CD8-positive, alpha-beta memory T cell (primary cell): ENCODE data around the gene SLC16A3. TPM values are rescaled to one million over a fixed set of nuclear protein-coding genes. Genes with fewer than 3 reads are reported as not detected.

Experiments
- CTCF ChIA-PET: fragments of 350-600 bp; sonication (Branson Sonifier 250); formaldehyde crosslinking; loops from one replicate; lab custom pipeline; 2021; ENCODE audit warnings: antibody characterized with exemption; lab: Charles Lee
- POLR2A ChIA-PET: fragments of 350-600 bp; sonication (Branson Sonifier 250); formaldehyde crosslinking; loops from one replicate; lab custom pipeline; 2021; ENCODE audit warnings: antibody characterized with exemption; lab: Charles Lee
- DNase-seq, 5 donors: peaks; one replicate each; pipeline versions ENCODE4 v3.0.0 to v3.0.0-alpha.2; 2020 to 2022; ENCODE audit warnings: mixed read lengths in 1 of 5
- H3K27ac ChIP-seq: one replicate; pipeline ENCODE4 v1.7.0; 2013; ENCODE audit warnings: low read depth, mild to moderate bottlenecking, low read length, moderate library complexity
- H3K27me3 ChIP-seq: 2 replicates; pipeline ENCODE4 v1.7.0; 2013; ENCODE audit warnings: low read length, mild to moderate bottlenecking; ENCODE audit not compliant: insufficient read depth, poor library complexity, severe bottlenecking
- H3K36me3 ChIP-seq: 2 replicates; pipeline ENCODE4 v1.7.0; 2013; ENCODE audit warnings: mild to moderate bottlenecking, low read length, moderate library complexity; ENCODE audit not compliant: insufficient read depth
- H3K4me1 ChIP-seq: 2 replicates; pipeline ENCODE4 v1.7.0; 2013; ENCODE audit warnings: mild to moderate bottlenecking, low read length, moderate library complexity; ENCODE audit not compliant: insufficient read depth
- H3K4me3 ChIP-seq: 2 replicates; pipeline ENCODE4 v1.7.0; 2013; ENCODE audit warnings: mild to moderate bottlenecking, low read length
- H3K9me3 ChIP-seq: 2 replicates; pipeline ENCODE4 v1.7.0; 2013; ENCODE audit warnings: mild to moderate bottlenecking, low read length
- H3K27ac Mint-ChIP-seq, 8 donors: one replicate each; pipeline ENCODE4 v1.8.0; 2020 to 2021; ENCODE audit warnings: mixed read lengths in 8 of 8, mild to moderate bottlenecking in 6 of 8, inconsistent platforms in 3 of 8, moderate library complexity in 3 of 8
- H3K27me3 Mint-ChIP-seq, 2 donors: one replicate each; pipeline ENCODE4 v1.8.0; 2020 to 2021; ENCODE audit warnings: mixed read lengths in 2 of 2, mild to moderate bottlenecking in 1 of 2, moderate library complexity in 1 of 2
- H3K36me3 Mint-ChIP-seq, 3 donors: one replicate each; pipeline ENCODE4 v1.8.0; 2020 to 2021; ENCODE audit warnings: mixed read lengths in 3 of 3, inconsistent platforms in 1 of 3, mild to moderate bottlenecking in 1 of 3
- H3K4me1 Mint-ChIP-seq, 3 donors: one replicate each; pipeline ENCODE4 v1.8.0; 2020 to 2021; ENCODE audit warnings: mixed read lengths in 3 of 3, inconsistent platforms in 1 of 3, mild to moderate bottlenecking in 1 of 3
- H3K4me3 Mint-ChIP-seq, 7 donors: one replicate each; pipeline ENCODE4 v1.8.0; 2020 to 2021; ENCODE audit warnings: mixed read lengths in 7 of 7, mild to moderate bottlenecking in 6 of 7, moderate library complexity in 4 of 7, inconsistent platforms in 2 of 7
- H3K9me3 Mint-ChIP-seq, 5 donors: one replicate each; pipeline ENCODE4 v1.8.0; 2020 to 2022; ENCODE audit warnings: mixed read lengths in 5 of 5, mild to moderate bottlenecking in 3 of 5, moderate library complexity in 2 of 5, inconsistent platforms in 1 of 5
- polyA plus RNA-seq: library from polyadenylated mRNA; unstranded; fragments of 300-500 nt; fragmentation: Illumina TruSeq; gene quantifications from one replicate; pipeline ENCODE4 v1.2.3, GENCODE V29; 2021
- total RNA-seq, 2 experiments: library from RNA; stranded (reverse); gene quantifications; one replicate each; pipeline ENCODE4 v1.2.3, GENCODE V29; 2021

Gene SLC16A3
- total and polyA plus RNA-seq, 3 experiments from 2014 or later: 3.3 to 31.8 (median 27.5) TPM

DNA sequence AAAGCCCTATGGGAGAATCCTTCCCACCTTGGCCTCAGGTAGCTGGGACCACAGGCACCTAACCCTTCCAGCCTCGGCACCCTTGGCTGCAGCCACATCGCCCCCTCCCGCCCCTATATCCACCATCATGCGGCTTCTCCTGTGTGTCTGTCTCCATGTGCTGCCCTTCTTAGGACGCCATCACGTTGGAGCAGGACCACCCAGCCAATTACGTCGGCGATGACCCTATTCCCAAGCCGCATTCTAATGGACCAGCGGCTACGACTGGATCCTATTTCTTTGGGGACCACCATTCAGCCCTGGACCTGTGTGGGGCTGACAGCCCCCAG, 12.9 kb upstream of the SLC16A3 start:
- ChIA-PET POLR2A (no interaction called here), CTCF (interaction anchor here (3.6 kb wide), 1 partner anchor 11 kb away, joined by 17 read pairs; no protein-coding TSS in a partner anchor)
- H3K4me3 Mint-ChIP-seq: peak overlapping the region in 6 of 7 donors; percentile 23 to 82 (median 63)
- Histone ChIP-seq H3K27ac (peak overlapping the region; percentile 59), H3K36me3 (no peaks in the 10 kb centered on the region), H3K4me3 (no peak overlapping the region), H3K27me3 (no peaks in the 10 kb centered on the region), H3K9me3 (no peaks in the 10 kb centered on the region), H3K4me1 (peaks cover 38% of the 10 kb centered on the region)
- H3K27ac Mint-ChIP-seq: peak overlapping the region in 7 of 8 donors; percentile 47 to 95 (median 87)
- no peaks in the 10 kb centered on the region for H3K9me3 Mint-ChIP-seq
- peaks cover 0 to 3% of the 10 kb centered on the region in 2 donors for H3K27me3 Mint-ChIP-seq
- H3K36me3 Mint-ChIP-seq: no peaks in the 10 kb centered on the region
- no peak for DNase-seq
- H3K4me1 Mint-ChIP-seq: peaks cover 24 to 42% (median 27%) of the 10 kb centered on the region in 3 donors

DNA sequence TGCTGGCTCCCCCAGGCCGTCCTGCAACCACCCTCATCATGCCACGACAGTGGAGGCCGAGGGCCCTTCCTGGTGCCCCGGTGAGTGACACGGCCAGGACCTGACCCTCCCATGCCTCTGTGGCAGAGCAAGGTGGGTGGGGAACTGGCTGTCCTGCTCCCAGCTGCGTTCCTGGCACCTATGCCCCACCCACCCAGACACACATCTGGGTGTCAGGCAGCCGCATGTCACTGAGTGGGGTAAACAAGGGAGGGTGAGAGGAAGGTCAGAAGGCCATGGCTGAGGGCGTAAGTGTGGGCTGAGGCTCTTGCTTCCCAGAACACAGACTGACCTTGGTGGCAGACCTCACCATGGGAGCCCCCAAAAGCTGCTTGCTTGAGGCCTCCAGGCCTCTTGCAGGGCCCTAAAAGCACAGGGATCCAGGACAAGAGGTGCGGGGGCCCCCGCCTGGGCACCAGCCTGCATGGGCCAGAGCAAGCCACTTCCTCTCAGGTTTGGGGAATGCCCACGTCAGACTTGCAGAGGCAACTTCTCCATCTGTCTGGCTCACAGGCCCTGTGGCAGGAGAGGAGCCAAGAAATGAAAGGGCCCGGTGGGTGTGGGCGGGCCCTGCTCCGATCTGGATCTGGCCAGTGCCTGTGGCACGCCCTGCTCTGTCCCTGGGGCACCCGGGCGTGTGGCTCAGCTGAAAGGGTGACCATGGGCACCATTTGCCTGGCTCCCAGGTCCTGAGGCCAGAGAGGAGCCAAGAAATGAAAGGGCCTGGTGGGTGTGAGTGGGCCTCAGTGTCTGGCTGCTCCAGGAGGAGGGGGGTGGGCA, 12.3 kb upstream of the SLC16A3 start:
- Histone ChIP-seq H3K27me3 (no peaks in the 10 kb centered on the region), H3K4me3 (no peak overlapping the region), H3K4me1 (peaks cover 32% of the 10 kb centered on the region), H3K36me3 (no peaks in the 10 kb centered on the region), H3K27ac (peak overlapping the region; percentile 59), H3K9me3 (no peaks in the 10 kb centered on the region)
- Mint-ChIP-seq H3K4me3 (peak overlapping the region in 6 of 7 donors; percentile 23 to 82 (median 63)), H3K27me3 (peaks cover 0 to 3% of the 10 kb centered on the region in 2 donors), H3K36me3 (no peaks in the 10 kb centered on the region), H3K27ac (peak overlapping the region; percentile 47 to 95 (median 85)), H3K4me1 (peaks cover 21 to 38% (median 27%) of the 10 kb centered on the region in 3 donors), H3K9me3 (no peaks in the 10 kb centered on the region)
- ChIA-PET POLR2A (no interaction called here), CTCF (interaction anchor here (3.6 kb wide), 1 partner anchor 11 kb away, joined by 17 read pairs; no protein-coding TSS in a partner anchor)
- DNase-seq: peak in 4 of 5 donors; percentile 29 to 63 (median 58)

DNA sequence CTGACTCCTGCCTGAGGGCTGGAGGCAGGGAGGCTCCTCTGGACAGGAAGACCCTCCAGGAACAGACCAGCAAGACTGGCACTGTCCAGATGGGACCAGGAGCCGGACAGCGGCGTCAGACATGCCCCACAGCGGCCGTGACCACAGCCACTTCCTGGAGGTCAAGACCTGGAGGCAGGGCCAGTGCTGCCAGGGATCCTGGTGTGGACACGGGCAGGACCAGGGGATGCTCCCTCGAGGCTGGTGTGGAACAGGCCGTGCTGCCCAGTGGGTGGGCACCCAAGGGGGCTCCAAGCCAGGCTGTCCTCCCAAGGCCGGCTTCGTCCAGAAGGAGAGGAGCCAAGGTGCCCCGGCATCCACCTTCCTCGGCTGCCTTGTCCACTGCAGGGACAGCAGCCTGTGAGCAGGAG, 11.7 kb upstream of the SLC16A3 start:
- Histone ChIP-seq H3K9me3 (no peaks in the 10 kb centered on the region), H3K27me3 (no peaks in the 10 kb centered on the region), H3K4me3 (no peak overlapping the region), H3K36me3 (no peaks in the 10 kb centered on the region), H3K27ac (peak overlapping the region; percentile 59), H3K4me1 (peaks cover 26% of the 10 kb centered on the region)
- H3K36me3 Mint-ChIP-seq: no peaks in the 10 kb centered on the region
- peaks cover 17 to 33% (median 24%) of the 10 kb centered on the region in 3 donors for H3K4me1 Mint-ChIP-seq
- H3K27me3 Mint-ChIP-seq: peaks cover 0 to 3% of the 10 kb centered on the region in 2 donors
- peak overlapping the region in 6 of 8 donors; percentile 54 to 95 (median 86) for H3K27ac Mint-ChIP-seq
- ChIA-PET POLR2A (no interaction called here), CTCF (no interaction called here)
- no peaks in the 10 kb centered on the region for H3K9me3 Mint-ChIP-seq
- DNase-seq: no peak
- H3K4me3 Mint-ChIP-seq: no peak overlapping the region

DNA sequence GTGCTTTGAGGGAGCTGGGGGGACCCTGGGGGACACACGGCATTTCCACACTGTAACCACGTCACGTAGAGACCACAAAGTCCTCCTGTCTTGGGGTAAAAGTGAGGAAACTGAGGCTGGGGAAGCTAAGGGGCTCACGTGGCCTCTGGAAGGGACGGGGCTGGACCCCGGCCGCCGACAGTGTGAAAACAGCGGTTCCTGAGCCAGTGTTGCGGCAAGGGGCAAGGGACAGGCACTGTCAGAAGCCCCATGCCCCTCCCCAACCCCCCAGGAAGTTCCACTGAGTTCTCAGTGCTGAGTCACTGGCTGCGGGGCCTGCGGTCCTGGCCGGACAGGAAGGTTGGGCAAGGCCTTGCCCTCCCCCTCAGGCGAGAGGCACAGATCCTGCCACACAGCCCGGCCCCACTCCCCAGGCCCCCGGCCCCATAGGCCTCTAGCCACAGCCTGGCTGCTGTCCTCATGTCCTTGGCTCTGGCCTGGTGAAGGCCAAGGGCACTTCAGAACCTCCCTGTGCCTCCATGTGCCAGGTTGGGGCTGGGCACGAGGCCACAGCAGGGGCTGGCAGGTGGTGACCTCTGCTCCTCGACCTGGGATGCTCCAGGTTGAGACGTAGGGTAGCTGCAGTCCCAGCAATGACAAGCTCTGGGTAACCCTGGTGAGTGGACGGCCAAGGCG, 11.2 kb upstream of the SLC16A3 start:
- H3K27ac ChIP-seq: peak overlapping the region; percentile 59
- no peaks in the 10 kb centered on the region for H3K27me3 ChIP-seq
- H3K27me3 Mint-ChIP-seq: peaks cover 0 to 3% of the 10 kb centered on the region in 2 donors
- ChIA-PET CTCF (no interaction called here), POLR2A (interaction anchor here (0.5 kb wide), 1 partner anchor 12 kb away, joined by 3 read pairs; no protein-coding TSS in a partner anchor)
- no peak for DNase-seq
- no peak overlapping the region for H3K4me3 ChIP-seq
- no peaks in the 10 kb centered on the region for H3K9me3 Mint-ChIP-seq
- H3K4me3 Mint-ChIP-seq: no peak overlapping the region
- peak overlapping the region in 2 of 8 donors; percentile 17 to 43 for H3K27ac Mint-ChIP-seq
- peaks cover 17 to 33% (median 24%) of the 10 kb centered on the region in 3 donors for H3K4me1 Mint-ChIP-seq
- no peaks in the 10 kb centered on the region for H3K36me3 Mint-ChIP-seq
- H3K4me1 ChIP-seq: peaks cover 26% of the 10 kb centered on the region
- no peaks in the 10 kb centered on the region for H3K9me3 ChIP-seq
- H3K36me3 ChIP-seq: no peaks in the 10 kb centered on the region

DNA sequence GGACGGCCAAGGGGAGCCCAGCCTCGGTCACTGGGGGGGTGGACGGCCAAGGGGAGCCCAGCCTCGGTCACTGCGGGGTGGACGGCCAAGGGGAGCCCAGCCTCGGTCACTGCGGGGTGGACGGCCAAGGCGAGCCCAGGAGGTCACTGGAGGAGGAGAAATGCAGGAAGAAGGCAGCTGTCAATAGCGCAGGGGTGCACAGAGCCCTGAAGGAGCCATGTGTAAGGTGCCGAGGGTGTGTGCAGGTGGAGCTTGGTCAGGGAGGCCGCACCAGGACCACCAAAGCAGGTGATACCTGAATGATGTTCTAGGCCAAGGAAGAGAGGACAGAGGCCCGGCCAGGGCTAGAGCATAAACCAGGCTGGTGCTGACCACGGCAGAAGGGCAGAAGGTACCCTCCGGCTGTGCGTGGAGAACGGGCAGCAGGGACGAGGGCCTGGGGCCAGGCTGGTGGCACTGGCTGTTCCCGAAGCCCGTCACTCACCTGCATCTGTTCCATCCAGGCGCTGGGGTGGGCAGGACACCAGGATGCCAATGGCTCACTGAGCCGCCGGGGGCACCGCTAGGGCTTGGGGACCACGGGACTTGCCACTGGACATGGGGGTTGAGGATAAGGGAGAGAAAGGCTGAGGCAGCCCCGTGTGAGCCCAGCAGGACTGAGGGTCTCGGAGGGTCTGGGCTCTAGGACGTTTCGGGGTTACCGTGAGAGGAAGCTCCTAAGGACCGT, 10.3 kb upstream of the SLC16A3 start:
- ChIA-PET CTCF (no interaction called here), POLR2A (interaction anchor here (0.5 kb wide), 1 partner anchor 12 kb away, joined by 3 read pairs; no protein-coding TSS in a partner anchor)
- H3K27me3 Mint-ChIP-seq: peaks cover 0 to 3% of the 10 kb centered on the region in 2 donors
- DNase-seq: no peak
- Histone ChIP-seq H3K4me3 (no peak overlapping the region), H3K4me1 (peaks cover 23% of the 10 kb centered on the region), H3K9me3 (no peaks in the 10 kb centered on the region), H3K36me3 (no peaks in the 10 kb centered on the region), H3K27me3 (no peaks in the 10 kb centered on the region), H3K27ac (no peak overlapping the region)
- H3K4me1 Mint-ChIP-seq: peaks cover 14 to 30% (median 22%) of the 10 kb centered on the region in 3 donors
- H3K36me3 Mint-ChIP-seq: no peaks in the 10 kb centered on the region
- H3K4me3 Mint-ChIP-seq: peak overlapping the region in 1 of 7 donors; percentile 56
- no peaks in the 10 kb centered on the region for H3K9me3 Mint-ChIP-seq
- no peak overlapping the region for H3K27ac Mint-ChIP-seq

DNA sequence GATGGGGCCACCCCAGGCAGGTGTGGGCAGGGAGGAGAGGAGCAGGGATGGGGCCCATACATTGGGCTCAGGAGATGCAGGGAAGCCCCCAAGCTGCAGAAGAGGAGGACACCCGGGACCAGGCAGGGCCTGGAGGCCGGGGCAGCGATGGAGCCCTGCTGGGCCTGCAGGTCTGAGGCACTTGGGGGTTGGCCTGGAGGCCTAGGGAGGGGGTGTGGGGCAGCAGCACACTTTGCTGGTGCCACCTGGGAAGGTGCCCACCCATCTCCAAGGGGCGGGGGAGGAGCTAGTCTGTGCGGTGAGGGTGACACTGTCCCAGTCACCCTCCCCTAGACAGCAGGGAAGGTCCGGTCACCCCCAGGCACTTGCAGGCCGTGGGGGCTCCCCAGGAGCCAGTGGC, 9.8 kb upstream of the SLC16A3 start:
- CTCF ChIA-PET: no interaction called here
- peaks cover 21% of the 10 kb centered on the region for H3K4me1 ChIP-seq

DNA sequence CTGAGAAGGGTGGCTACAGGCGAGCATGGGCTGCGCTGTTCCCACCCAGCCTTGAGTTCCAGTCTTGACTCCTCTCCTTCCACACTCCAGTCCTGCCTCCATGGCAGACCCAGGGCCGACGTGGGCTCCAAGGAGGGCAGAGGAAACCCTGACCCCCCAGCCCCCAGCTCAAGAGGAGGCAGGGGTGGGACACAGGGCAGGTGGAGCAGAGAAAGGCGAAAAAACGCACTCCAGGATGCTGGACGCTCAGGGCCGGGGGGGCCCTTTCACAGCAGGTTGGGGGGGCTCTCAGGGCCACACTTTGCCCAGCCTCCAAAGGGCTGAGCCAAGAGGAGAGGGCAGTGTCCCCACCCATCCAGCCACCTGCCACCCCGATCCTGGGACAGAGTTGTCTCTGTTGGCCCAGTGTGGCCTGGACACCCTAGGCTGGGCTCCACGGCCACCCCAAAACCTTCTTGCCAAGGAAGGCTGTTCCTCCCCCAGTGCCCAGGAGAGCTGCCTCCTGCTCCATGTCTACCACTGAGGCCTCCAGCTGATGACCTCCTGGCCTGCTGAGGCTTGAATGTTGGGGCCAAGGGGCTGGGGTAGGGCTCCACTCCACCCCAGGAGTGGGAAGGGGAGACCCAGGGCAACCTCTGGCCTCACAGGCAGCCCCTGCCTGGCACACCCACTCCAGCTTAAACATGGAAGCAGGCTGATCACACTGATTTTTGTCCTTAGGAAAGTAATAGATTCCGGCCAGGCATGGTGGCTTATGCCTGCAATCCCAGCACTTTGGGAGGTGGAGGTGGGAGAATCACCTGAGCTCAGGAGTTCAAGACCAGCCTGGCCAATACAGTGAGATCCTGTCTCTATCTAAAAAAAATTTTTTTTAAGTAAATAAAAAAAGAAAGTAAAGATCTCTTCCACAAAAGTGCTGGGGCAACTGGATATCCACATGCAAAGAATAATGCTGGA, 8.8 kb upstream of the SLC16A3 start:
- no peaks in the 10 kb centered on the region for H3K36me3 ChIP-seq
- H3K36me3 Mint-ChIP-seq: no peaks in the 10 kb centered on the region
- CTCF ChIA-PET: interaction anchor here (0.6 to 0.9 kb wide), 2 partner anchors 10 to 30 kb away, joined by 3 read pairs; no protein-coding TSS in a partner anchor
- no peaks in the 10 kb centered on the region for H3K9me3 Mint-ChIP-seq
- peak overlapping the region in 1 of 8 donors; percentile 19 for H3K27ac Mint-ChIP-seq
- no peaks in the 10 kb centered on the region for H3K9me3 ChIP-seq
- DNase-seq: no peak
- H3K27me3 Mint-ChIP-seq: peaks cover 0 to under 1% of the 10 kb centered on the region in 2 donors
- no peaks in the 10 kb centered on the region for H3K27me3 ChIP-seq
- no peak overlapping the region for H3K27ac ChIP-seq
- POLR2A ChIA-PET: no interaction called here
- peaks cover 9 to 18% (median 14%) of the 10 kb centered on the region in 3 donors for H3K4me1 Mint-ChIP-seq
- H3K4me1 ChIP-seq: peaks cover 21% of the 10 kb centered on the region
- no peak overlapping the region for H3K4me3 ChIP-seq
- no peak overlapping the region for H3K4me3 Mint-ChIP-seq

More for the DNA sequence above, 9.8 kb upstream of the SLC16A3 start:
- Histone ChIP-seq H3K9me3 (no peaks in the 10 kb centered on the region), H3K27ac (no peak overlapping the region), H3K4me3 (no peak overlapping the region), H3K27me3 (no peaks in the 10 kb centered on the region), H3K36me3 (no peaks in the 10 kb centered on the region)
- H3K4me1 Mint-ChIP-seq: peaks cover 12 to 24% (median 20%) of the 10 kb centered on the region in 3 donors
- POLR2A ChIA-PET: no interaction called here
- H3K9me3 Mint-ChIP-seq: no peaks in the 10 kb centered on the region
- H3K4me3 Mint-ChIP-seq: peak overlapping the region in 1 of 7 donors; percentile 56
- no peaks in the 10 kb centered on the region for H3K36me3 Mint-ChIP-seq
- no peak overlapping the region for H3K27ac Mint-ChIP-seq
- DNase-seq: no peak
- peaks cover 0 to 3% of the 10 kb centered on the region in 2 donors for H3K27me3 Mint-ChIP-seq
